Mononuclear cell (primary cell): ENCODE measurements around the gene ALKBH4. TPM values are rescaled to one million over a fixed set of nuclear protein-coding genes. Genes with fewer than 3 reads are reported as not detected.
A peak's percentile ranks its signal among the peaks of the same experiment; 100 is the strongest.
"Not testable (repeated sequence)": the region's sequence is repeated elsewhere in the genome, so short reads cannot be mapped to it uniquely, and the experiment has no call there.

Experiments
- H3K27me3 ChIP-seq: 2 replicates; pipeline ENCODE4 v1.6.0; 2011; ENCODE audit warnings: low read length, control low read depth; ENCODE audit not compliant: insufficient read depth
- H3K4me1 ChIP-seq: 2 replicates; pipeline ENCODE4 v1.5.1; 2011; ENCODE audit warnings: mild to moderate bottlenecking, low read length, control low read depth; ENCODE audit not compliant: insufficient read depth
- H3K4me3 ChIP-seq: 2 replicates; pipeline ENCODE4 v1.5.1; 2011; ENCODE audit warnings: mild to moderate bottlenecking, low read length, moderate library complexity
- H3K9me3 ChIP-seq: 2 replicates; pipeline ENCODE4 v1.5.1; 2011; ENCODE audit warnings: low read depth, mild to moderate bottlenecking, control low read depth, low read length
- total RNA-seq: library from RNA; depleted of rRNA; stranded (reverse); fragments of >200 nt; gene quantifications from one replicate; pipeline ENCODE4 v1.2.3, GENCODE V29; 2012

The ALKBH4 gene
- 6.5 TPM for total RNA-seq

GRCh38 chr7:102464577-102465280, at the start of gene ALKBH4, which contains the start of gene LRWD1:
Gene ALKBH4 (minus strand): TSS chr7:102464863. CDS start chr7:102464836, 27 bp downstream.
Gene LRWD1 (plus strand): TSS chr7:102464984. CDS start chr7:102465081, 97 bp downstream.
- Histone ChIP-seq H3K4me1 (peaks cover 25% of the 10 kb centered on the region), H3K27me3 (no peaks in the 10 kb centered on the region), H3K9me3 (no peaks in the 10 kb centered on the region), H3K4me3 (peak within 1 kb of the TSS; percentile 77)

GRCh38 chr7:102512642-102513221, 48.1 kb upstream of the ALKBH4 start:
- H3K4me3 ChIP-seq, H3K4me1 ChIP-seq, H3K27me3 ChIP-seq, H3K9me3 ChIP-seq: not testable (repeated sequence)

GRCh38 chr7:102511860-102512522, 47.3 kb upstream of the ALKBH4 start:
- H3K27me3 ChIP-seq, H3K4me3 ChIP-seq, H3K9me3 ChIP-seq, H3K4me1 ChIP-seq: not testable (repeated sequence)

GRCh38 chr7:102510575-102510974, 45.9 kb upstream of the ALKBH4 start:
- H3K27me3 ChIP-seq, H3K4me3 ChIP-seq, H3K4me1 ChIP-seq, H3K9me3 ChIP-seq: not testable (repeated sequence)

- not testable (repeated sequence) for H3K4me3 ChIP-seq, H3K9me3 ChIP-seq, H3K4me1 ChIP-seq, H3K27me3 ChIP-seq
Measured at GRCh38 chr7:102507410-102508088, 42.9 kb upstream of the ALKBH4 start.

GRCh38 chr7:102505298-102506185, 40.9 kb upstream of the ALKBH4 start:
- H3K4me3 ChIP-seq, H3K9me3 ChIP-seq, H3K4me1 ChIP-seq, H3K27me3 ChIP-seq: not testable (repeated sequence)

- H3K4me3 ChIP-seq, H3K9me3 ChIP-seq, H3K4me1 ChIP-seq, H3K27me3 ChIP-seq: not testable (repeated sequence)
Measured at GRCh38 chr7:102503141-102503540, 38.5 kb upstream of the ALKBH4 start.

GRCh38 chr7:102498321-102498720, 33.7 kb upstream of the ALKBH4 start:
- not testable (repeated sequence) for H3K4me1 ChIP-seq, H3K4me3 ChIP-seq, H3K9me3 ChIP-seq, H3K27me3 ChIP-seq

GRCh38 chr7:102497308-102497707, 32.6 kb upstream of the ALKBH4 start:
- not testable (repeated sequence) for H3K27me3 ChIP-seq, H3K4me1 ChIP-seq, H3K4me3 ChIP-seq, H3K9me3 ChIP-seq

GRCh38 chr7:102496861-102497260, 32.2 kb upstream of the ALKBH4 start:
- not testable (repeated sequence) for H3K4me1 ChIP-seq, H3K9me3 ChIP-seq, H3K27me3 ChIP-seq, H3K4me3 ChIP-seq

GRCh38 chr7:102494473-102495149, 29.9 kb upstream of the ALKBH4 start:
- H3K27me3 ChIP-seq, H3K9me3 ChIP-seq, H3K4me3 ChIP-seq, H3K4me1 ChIP-seq: not testable (repeated sequence)

- not testable (repeated sequence) for H3K9me3 ChIP-seq, H3K27me3 ChIP-seq, H3K4me1 ChIP-seq
- peak overlapping the region; percentile 22 for H3K4me3 ChIP-seq
Measured at GRCh38 chr7:102494026-102494425, 29.4 kb upstream of the ALKBH4 start.

GRCh38 chr7:102493220-102493935, 28.7 kb upstream of the ALKBH4 start:
- H3K4me3 ChIP-seq, H3K4me1 ChIP-seq, H3K9me3 ChIP-seq, H3K27me3 ChIP-seq: not testable (repeated sequence)
